Measurements from ENCODE around the gene TGFB2. TPM values are rescaled to one million over a fixed set of nuclear protein-coding genes. Genes with fewer than 3 reads are reported as not detected.

The TGFB2 gene
- total and polyA plus RNA-seq, 2 experiments from 2014 or later = 0.97 to 1.3 TPM

- H3K36me3 ChIP-seq (ENCODE audit: low read depth) = no peaks in the 10 kb centered on the region
- H3K9ac ChIP-seq = no peak overlapping the region
- H3K9me3 ChIP-seq (ENCODE audit: low read depth) = no peaks in the 10 kb centered on the region
- no peaks in the 10 kb centered on the region for H3K27me3 ChIP-seq (replicated peaks; ENCODE audit: insufficient read depth)
- peak; percentile 66 for DNase-seq
- H2AFZ ChIP-seq = 0 out of 2 replicates have a peak overlapping the region, but pooled peaks have one; percentile 30
- TF ChIP-seq EZH2 (IDR thresholded peaks at IDR 0.05; ENCODE audit: insufficient read depth, poor library complexity, severe bottlenecking) = no peak
- no peak for TF ChIP-seq EZH2phosphoT487 (IDR thresholded peaks at IDR 0.05; ENCODE audit: insufficient read depth, low read depth)
- in situ Hi-C loops (cut with MboI) = no loop called here
- H3K4me2 ChIP-seq (ENCODE audit: unreplicated experiment) = peak overlapping the region; percentile 67
- H3K27ac ChIP-seq = peak overlapping the region; percentile 15
- peaks cover 16% of the 10 kb centered on the region for H3K4me1 ChIP-seq (ENCODE audit: insufficient read depth)
- H3K9me2 ChIP-seq (ENCODE audit: insufficient read depth) = no peaks in the 10 kb centered on the region
- peaks cover 39% of the 10 kb centered on the region for H3F3A ChIP-seq (ENCODE audit: insufficient read depth)
- H3K4me3 ChIP-seq = peak overlapping the region; percentile 49
- WGBS, 2 experiments (ENCODE audit: low coverage in 1 of 2, low lambda C conversion rate in 2 of 2, missing lambda C conversion rate in 2 of 2) = 39% methylated on average over 2 of the region's 2 CpGs
- no peaks in the 10 kb centered on the region for H3K79me2 ChIP-seq (ENCODE audit: insufficient read depth)
- H4K20me1 ChIP-seq (ENCODE audit: insufficient read depth) = no peaks in the 10 kb centered on the region
These were observed 5.7 kb downstream of the TGFB2 start for GRCh38 chr1:218350801-218351266.

- Histone ChIP-seq H3K27ac (peak overlapping the region; percentile 15), H4K20me1 (ENCODE audit: insufficient read depth) (no peaks in the 10 kb centered on the region), H3K9me3 (ENCODE audit: low read depth) (no peaks in the 10 kb centered on the region), H3K36me3 (ENCODE audit: low read depth) (no peaks in the 10 kb centered on the region), H3F3A (ENCODE audit: insufficient read depth) (peaks cover 34% of the 10 kb centered on the region), H3K9ac (no peak overlapping the region), H3K27me3 (replicated peaks; ENCODE audit: insufficient read depth) (no peaks in the 10 kb centered on the region), H3K9me2 (ENCODE audit: insufficient read depth) (no peaks in the 10 kb centered on the region), H3K4me1 (ENCODE audit: insufficient read depth) (peaks cover 16% of the 10 kb centered on the region), H3K4me2 (ENCODE audit: unreplicated experiment) (peak overlapping the region; percentile 67), H2AFZ (0 out of 2 replicates have a peak overlapping the region, but pooled peaks have one; percentile 30), H3K4me3 (peak overlapping the region; percentile 49), H3K79me2 (ENCODE audit: insufficient read depth) (no peaks in the 10 kb centered on the region)
- in situ Hi-C loops (cut with MboI) = no loop called here
- 43 to 49% methylated on average over 10 of the region's 10 CpGs for WGBS, 2 experiments (ENCODE audit: low coverage in 1 of 2, low lambda C conversion rate in 2 of 2, missing lambda C conversion rate in 2 of 2)
- no peak for TF ChIP-seq EZH2phosphoT487 (IDR thresholded peaks at IDR 0.05; ENCODE audit: insufficient read depth, low read depth)
- TF ChIP-seq EZH2 (IDR thresholded peaks at IDR 0.05; ENCODE audit: insufficient read depth, poor library complexity, severe bottlenecking) = no peak
- DNase-seq = peak; percentile 50
These were observed 6.4 kb downstream of the TGFB2 start for GRCh38 chr1:218351391-218352074.

- in situ Hi-C loops (cut with MboI) = no loop called here
- Histone ChIP-seq H3K4me2 (ENCODE audit: unreplicated experiment) (no peak overlapping the region), H3K4me1 (ENCODE audit: insufficient read depth) (peaks cover 16% of the 10 kb centered on the region), H3K4me3 (no peak overlapping the region), H4K20me1 (ENCODE audit: insufficient read depth) (no peaks in the 10 kb centered on the region), H3F3A (ENCODE audit: insufficient read depth) (peaks cover 31% of the 10 kb centered on the region), H3K9me3 (ENCODE audit: low read depth) (no peaks in the 10 kb centered on the region), H3K36me3 (ENCODE audit: low read depth) (no peaks in the 10 kb centered on the region), H3K9me2 (ENCODE audit: insufficient read depth) (no peaks in the 10 kb centered on the region), H3K9ac (no peak overlapping the region), H3K27me3 (replicated peaks; ENCODE audit: insufficient read depth) (no peaks in the 10 kb centered on the region), H2AFZ (no peak overlapping the region), H3K79me2 (ENCODE audit: insufficient read depth) (no peaks in the 10 kb centered on the region), H3K27ac (no peak overlapping the region)
- DNase-seq = no peak
- WGBS, 2 experiments (ENCODE audit: low coverage in 1 of 2, low lambda C conversion rate in 2 of 2, missing lambda C conversion rate in 2 of 2) = 95 to 97% methylated on average over 7 to 8 of the region's 8 CpGs
- TF ChIP-seq EZH2phosphoT487 (IDR thresholded peaks at IDR 0.05; ENCODE audit: insufficient read depth, low read depth) (no peak), EZH2 (IDR thresholded peaks at IDR 0.05; ENCODE audit: insufficient read depth, poor library complexity, severe bottlenecking) (no peak)
These were observed 6.9 kb downstream of the TGFB2 start for GRCh38 chr1:218352075-218352438.

GRCh38 chr1:218353656-218354055, 8.5 kb downstream of the TGFB2 start:
- no peak for TF ChIP-seq EZH2 (IDR thresholded peaks at IDR 0.05; ENCODE audit: insufficient read depth, poor library complexity, severe bottlenecking)
- no peak for TF ChIP-seq EZH2phosphoT487 (IDR thresholded peaks at IDR 0.05; ENCODE audit: insufficient read depth, low read depth)
- no peaks in the 10 kb centered on the region for H3K9me2 ChIP-seq (ENCODE audit: insufficient read depth)
- in situ Hi-C loops (cut with MboI) = no loop called here

More at GRCh38 chr1:218353656-218354055, 8.5 kb downstream of the TGFB2 start:
- Histone ChIP-seq H2AFZ (no peak overlapping the region), H3K9me3 (ENCODE audit: low read depth) (no peaks in the 10 kb centered on the region), H3K79me2 (ENCODE audit: insufficient read depth) (no peaks in the 10 kb centered on the region), H3K4me3 (no peak overlapping the region), H3F3A (ENCODE audit: insufficient read depth) (peaks cover 16% of the 10 kb centered on the region), H3K27ac (no peak overlapping the region), H3K4me2 (ENCODE audit: unreplicated experiment) (no peak overlapping the region), H3K36me3 (ENCODE audit: low read depth) (no peaks in the 10 kb centered on the region), H3K9ac (no peak overlapping the region), H4K20me1 (ENCODE audit: insufficient read depth) (no peaks in the 10 kb centered on the region), H3K27me3 (replicated peaks; ENCODE audit: insufficient read depth) (no peaks in the 10 kb centered on the region), H3K4me1 (ENCODE audit: insufficient read depth) (peaks cover 16% of the 10 kb centered on the region)
- no peak for DNase-seq
- WGBS, 2 experiments (ENCODE audit: low coverage in 1 of 2, low lambda C conversion rate in 2 of 2, missing lambda C conversion rate in 2 of 2) = 97 to 98% methylated on average over 4 of the region's 4 CpGs

All from GM23248 (cell line).